ENCODE data around the gene PEX11B. TPM values are rescaled to one million over a fixed set of nuclear protein-coding genes. Genes with fewer than 3 reads are reported as not detected.

PEX11B gene
- total RNA-seq, 4 donors from 2014 or later: 30.6 to 42.1 (median 37.3) TPM

- Histone ChIP-seq H3K4me1 (peaks cover 18 to 21% of the 10 kb centered on the region in 2 donors), H3K27me3 (no peaks in the 10 kb centered on the region), H3K4me3 (replicated peaks in 1 of 3) (no peak overlapping the region), H3K9me3 (no peaks in the 10 kb centered on the region), H3K27ac (no peak overlapping the region), H3K36me3 (no peaks in the 10 kb centered on the region)
- WGBS, 2 donors: 85 to 95% methylated on average over 6 of the region's 6 CpGs
- DNase-seq: no peak
- TF ChIP-seq CTCF (IDR thresholded peaks at IDR 0.05): no peak
- no peak for TF ChIP-seq POLR2A (IDR thresholded peaks at IDR 0.05)
- intact Hi-C loops (cut with DNase I): no loop called here
These were observed 35.3 kb upstream of the PEX11B start for GRCh38 chr1:145953861-145954260.

- Histone ChIP-seq H3K27me3 (no peaks in the 10 kb centered on the region), H3K9me3 (no peaks in the 10 kb centered on the region), H3K4me1 (peaks cover 14 to 21% of the 10 kb centered on the region in 2 donors), H3K36me3 (no peaks in the 10 kb centered on the region), H3K27ac (no peak overlapping the region), H3K4me3 (replicated peaks in 1 of 3) (no peak overlapping the region)
- no peak for DNase-seq
- TF ChIP-seq POLR2A (IDR thresholded peaks at IDR 0.05): no peak
- TF ChIP-seq CTCF (IDR thresholded peaks at IDR 0.05): no peak
- intact Hi-C loops (cut with DNase I): no loop called here
- WGBS, 2 donors: 100% methylated on average over 3 of the region's 3 CpGs
These were observed 34.4 kb upstream of the PEX11B start for GRCh38 chr1:145952903-145953302.

GRCh38 chr1:145951526-145951925 is 33.0 kb upstream of the PEX11B start:
- Histone ChIP-seq H3K27ac (no peak overlapping the region), H3K4me3 (replicated peaks in 1 of 3) (no peak overlapping the region), H3K9me3 (no peaks in the 10 kb centered on the region), H3K4me1 (peaks cover 10 to 16% of the 10 kb centered on the region in 2 donors), H3K27me3 (no peaks in the 10 kb centered on the region), H3K36me3 (no peaks in the 10 kb centered on the region)
- 88 to 90% methylated on average over 1 of the region's 1 CpG for WGBS, 2 donors
- TF ChIP-seq CTCF (IDR thresholded peaks at IDR 0.05): no peak
- no peak for TF ChIP-seq POLR2A (IDR thresholded peaks at IDR 0.05)
- DNase-seq: no peak
- intact Hi-C loops (cut with DNase I): no loop called here

- DNase-seq: no peak
- Histone ChIP-seq H3K9me3 (no peaks in the 10 kb centered on the region), H3K27ac (no peak overlapping the region), H3K27me3 (no peaks in the 10 kb centered on the region), H3K36me3 (no peaks in the 10 kb centered on the region), H3K4me3 (replicated peaks in 1 of 3) (no peak overlapping the region), H3K4me1 (peaks cover 0 to 6% of the 10 kb centered on the region in 2 donors)
- TF ChIP-seq POLR2A (IDR thresholded peaks at IDR 0.05): no peak
- TF ChIP-seq CTCF (IDR thresholded peaks at IDR 0.05): no peak
- 95 to 97% methylated on average over 4 of the region's 4 CpGs for WGBS, 2 donors
- intact Hi-C loops (cut with DNase I): no loop called here
These were observed 30.7 kb upstream of the PEX11B start for GRCh38 chr1:145949219-145949618.

GRCh38 chr1:145947551-145947950 is 29.0 kb upstream of the PEX11B start:
- Histone ChIP-seq H3K4me1 (peaks cover 0 to 6% of the 10 kb centered on the region in 2 donors), H3K36me3 (no peaks in the 10 kb centered on the region)
- TF ChIP-seq POLR2A (IDR thresholded peaks at IDR 0.05) (no peak), CTCF (IDR thresholded peaks at IDR 0.05) (no peak)

More at GRCh38 chr1:145947551-145947950, 29.0 kb upstream of the PEX11B start:
- Histone ChIP-seq H3K4me3 (replicated peaks in 1 of 3) (no peak overlapping the region), H3K27ac (no peak overlapping the region), H3K27me3 (no peaks in the 10 kb centered on the region), H3K9me3 (no peaks in the 10 kb centered on the region)
- 65 to 73% methylated on average over 4 of the region's 4 CpGs for WGBS, 2 donors
- intact Hi-C loops (cut with DNase I): no loop called here
- DNase-seq: no peak
